ENCODE data around the gene NOPCHAP1.

DNA sequence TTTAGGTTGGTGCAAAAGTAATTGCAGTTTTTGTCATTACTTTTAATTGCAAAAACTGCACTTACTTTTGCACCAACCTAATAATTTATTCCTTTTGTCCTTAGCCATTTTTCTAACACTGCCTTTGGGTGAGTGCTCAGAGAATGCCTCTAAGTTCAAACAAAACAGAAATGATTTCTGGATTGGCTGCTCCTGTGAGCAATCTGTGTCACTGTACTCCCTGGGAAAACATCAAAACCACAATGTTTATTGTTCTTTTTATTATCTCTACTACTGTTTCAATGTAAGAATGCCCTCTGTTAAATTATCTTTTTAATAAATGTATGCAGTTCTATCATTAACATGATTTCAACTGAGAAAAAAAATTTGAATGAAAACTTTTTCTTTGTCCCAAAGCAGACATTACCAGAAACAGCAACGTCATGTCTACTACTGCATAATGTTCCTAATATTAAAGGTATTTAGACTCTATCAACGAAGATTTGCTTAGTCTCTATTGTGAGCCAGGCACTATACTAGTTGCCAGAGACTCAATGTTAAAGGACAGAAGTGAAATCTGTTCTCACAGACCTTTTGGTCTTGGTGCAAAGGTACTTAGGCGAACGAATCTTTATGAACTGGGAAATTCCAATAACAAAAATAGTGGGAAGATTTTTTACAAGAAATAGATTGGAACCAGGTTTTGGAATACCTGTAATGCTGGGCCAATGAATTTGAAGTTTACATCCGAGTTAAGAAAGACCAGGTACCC, 34.2 kb upstream of the NOPCHAP1 start:
- TF ChIP-seq, protein P1, sequence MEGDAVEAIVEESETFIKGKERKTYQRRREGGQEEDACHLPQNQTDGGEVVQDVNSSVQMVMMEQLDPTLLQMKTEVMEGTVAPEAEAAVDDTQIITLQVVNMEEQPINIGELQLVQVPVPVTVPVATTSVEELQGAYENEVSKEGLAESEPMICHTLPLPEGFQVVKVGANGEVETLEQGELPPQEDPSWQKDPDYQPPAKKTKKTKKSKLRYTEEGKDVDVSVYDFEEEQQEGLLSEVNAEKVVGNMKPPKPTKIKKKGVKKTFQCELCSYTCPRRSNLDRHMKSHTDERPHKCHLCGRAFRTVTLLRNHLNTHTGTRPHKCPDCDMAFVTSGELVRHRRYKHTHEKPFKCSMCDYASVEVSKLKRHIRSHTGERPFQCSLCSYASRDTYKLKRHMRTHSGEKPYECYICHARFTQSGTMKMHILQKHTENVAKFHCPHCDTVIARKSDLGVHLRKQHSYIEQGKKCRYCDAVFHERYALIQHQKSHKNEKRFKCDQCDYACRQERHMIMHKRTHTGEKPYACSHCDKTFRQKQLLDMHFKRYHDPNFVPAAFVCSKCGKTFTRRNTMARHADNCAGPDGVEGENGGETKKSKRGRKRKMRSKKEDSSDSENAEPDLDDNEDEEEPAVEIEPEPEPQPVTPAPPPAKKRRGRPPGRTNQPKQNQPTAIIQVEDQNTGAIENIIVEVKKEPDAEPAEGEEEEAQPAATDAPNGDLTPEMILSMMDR (IDR thresholded peaks at IDR 0.05; ENCODE audit: low read depth, low read length), result no peak
- no peak for TF ChIP-seq POLR2A (IDR thresholded peaks at IDR 0.05; ENCODE audit: extremely low read depth, insufficient read length)
- TF ChIP-seq MYC (IDR thresholded peaks at IDR 0.05; ENCODE audit: low read depth, low read length), result no peak

Measured in NB4 (cell line).